Vagina (tissue), 2 donors: ENCODE data around the gene KIF16B.

Experiments
- POLR2A ChIP-seq, 2 donors: fragments of 450-650 bp; IDR thresholded peaks; one replicate each; pipeline ENCODE4 v1.6.1; 2017; ENCODE audit warnings: antibody characterized with exemption in 2 of 2, mild to moderate bottlenecking in 2 of 2, moderate library complexity in 2 of 2
- TF ChIP-seq, protein P1 (sequence below), 3 experiments: fragments of 450-650 bp in 2 of 3; fragments of 200-600 bp in 1 of 3; sonication (generic) in 1 of 3; IDR thresholded peaks; one replicate each; pipeline ENCODE4 v1.5.1; 2017 to 2019; ENCODE audit warnings: antibody characterized with exemption in 3 of 3, mild to moderate bottlenecking in 2 of 3, moderate library complexity in 2 of 3

- TF ChIP-seq POLR2A (IDR thresholded peaks at IDR 0.05) = no peak
- TF ChIP-seq, protein P1, sequence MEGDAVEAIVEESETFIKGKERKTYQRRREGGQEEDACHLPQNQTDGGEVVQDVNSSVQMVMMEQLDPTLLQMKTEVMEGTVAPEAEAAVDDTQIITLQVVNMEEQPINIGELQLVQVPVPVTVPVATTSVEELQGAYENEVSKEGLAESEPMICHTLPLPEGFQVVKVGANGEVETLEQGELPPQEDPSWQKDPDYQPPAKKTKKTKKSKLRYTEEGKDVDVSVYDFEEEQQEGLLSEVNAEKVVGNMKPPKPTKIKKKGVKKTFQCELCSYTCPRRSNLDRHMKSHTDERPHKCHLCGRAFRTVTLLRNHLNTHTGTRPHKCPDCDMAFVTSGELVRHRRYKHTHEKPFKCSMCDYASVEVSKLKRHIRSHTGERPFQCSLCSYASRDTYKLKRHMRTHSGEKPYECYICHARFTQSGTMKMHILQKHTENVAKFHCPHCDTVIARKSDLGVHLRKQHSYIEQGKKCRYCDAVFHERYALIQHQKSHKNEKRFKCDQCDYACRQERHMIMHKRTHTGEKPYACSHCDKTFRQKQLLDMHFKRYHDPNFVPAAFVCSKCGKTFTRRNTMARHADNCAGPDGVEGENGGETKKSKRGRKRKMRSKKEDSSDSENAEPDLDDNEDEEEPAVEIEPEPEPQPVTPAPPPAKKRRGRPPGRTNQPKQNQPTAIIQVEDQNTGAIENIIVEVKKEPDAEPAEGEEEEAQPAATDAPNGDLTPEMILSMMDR (IDR thresholded peaks at IDR 0.05) = no peak
Measured at GRCh38 chr20:16316513-16316912, 256.7 kb downstream of the KIF16B start.
